GM23338 (cell line): Measurements from ENCODE around the gene PIM1. TPM values are rescaled to one million over a fixed set of nuclear protein-coding genes. Genes with fewer than 3 reads are reported as not detected.

Experiments used
- ATAC-seq: fragments of 200-7000 bp; cut with Tn5 transposase; 3 replicates; pipeline ENCODE4 v1.9.1; 2020
- DNase-seq: peaks from one replicate; pipeline ENCODE4 v3.0.0-alpha.2; 2015; ENCODE audit warnings: low spot score
- H2AFZ ChIP-seq: fragments of 200-600 bp; sonication (generic); 2 replicates; pipeline ENCODE4 v1.8.0; 2016; ENCODE audit warnings: antibody characterized with exemption, mild to moderate bottlenecking, moderate library complexity
- H3F3A ChIP-seq: fragments of 200-600 bp; sonication (generic); replicated peaks from 2 replicates; pipeline ENCODE4 v1.8.0; 2017; ENCODE audit warnings: antibody characterized with exemption, mixed run types, low read depth
- H3K27ac ChIP-seq: fragments of 200-600 bp; sonication (generic); 2 replicates; pipeline ENCODE4 v1.6.1; 2016; ENCODE audit warnings: low read depth
- H3K27me3 ChIP-seq: fragments of 200-600 bp; sonication (generic); 2 replicates; pipeline ENCODE4 v1.8.0; 2016; ENCODE audit warnings: mild to moderate bottlenecking, mixed run types, moderate library complexity; ENCODE audit not compliant: insufficient read depth
- H3K36me3 ChIP-seq: fragments of 200-600 bp; sonication (generic); 2 replicates; pipeline ENCODE4 v1.8.0; 2016; ENCODE audit warnings: mild to moderate bottlenecking; ENCODE audit not compliant: insufficient read depth
- H3K4me1 ChIP-seq: fragments of 200-600 bp; sonication (generic); 2 replicates; pipeline ENCODE4 v1.8.0; 2016; ENCODE audit warnings: mild to moderate bottlenecking, moderate library complexity; ENCODE audit not compliant: insufficient read depth
- H3K4me2 ChIP-seq: fragments of 200-600 bp; sonication (generic); 2 replicates; pipeline ENCODE4 v1.7.1; 2017; ENCODE audit warnings: mixed run types
- H3K4me3 ChIP-seq: fragments of 200-600 bp; sonication (generic); 2 replicates; pipeline ENCODE4 v1.6.1; 2016; ENCODE audit warnings: mixed run types
- H3K79me2 ChIP-seq: fragments of 200-600 bp; sonication (generic); replicated peaks from 2 replicates; pipeline ENCODE4 v1.8.0; 2017; ENCODE audit warnings: mild to moderate bottlenecking; ENCODE audit not compliant: insufficient read depth
- H3K9me2 ChIP-seq: fragments of 200-600 bp; sonication (generic); 2 replicates; pipeline ENCODE4 v1.8.0; 2017; ENCODE audit not compliant: insufficient read depth
- H4K20me1 ChIP-seq: fragments of 200-600 bp; sonication (generic); replicated peaks from 2 replicates; pipeline ENCODE4 v1.8.0; 2017; ENCODE audit warnings: mild to moderate bottlenecking; ENCODE audit not compliant: insufficient read depth
- H3K27ac Mint-ChIP-seq: 2 replicates; pipeline ENCODE4 v1.8.0; 2020; ENCODE audit warnings: inconsistent platforms, mild to moderate bottlenecking, moderate library complexity, mixed read lengths
- H3K27me3 Mint-ChIP-seq: 3 replicates; pipeline ENCODE4 v1.8.0; 2022; ENCODE audit warnings: low read depth, mild to moderate bottlenecking, moderate library complexity, mixed read lengths, inconsistent platforms; ENCODE audit not compliant: insufficient read depth, poor library complexity
- H3K36me3 Mint-ChIP-seq: 3 replicates; pipeline ENCODE4 v1.8.0; 2021; ENCODE audit warnings: low read depth, mild to moderate bottlenecking, inconsistent platforms, moderate library complexity, mixed read lengths
- H3K4me1 Mint-ChIP-seq: 3 replicates; pipeline ENCODE4 v1.8.0; 2020; ENCODE audit warnings: mild to moderate bottlenecking, inconsistent platforms, mixed read lengths
- H3K4me3 Mint-ChIP-seq: 3 replicates; pipeline ENCODE4 v1.8.0; 2021; ENCODE audit warnings: moderate library complexity, mild to moderate bottlenecking, inconsistent platforms, mixed read lengths
- H3K9me3 Mint-ChIP-seq: 3 replicates; pipeline ENCODE4 v1.8.0; 2020; ENCODE audit warnings: moderate library complexity, mild to moderate bottlenecking, inconsistent platforms, mixed read lengths
- CREB1 ChIP-seq: fragments of 250-450 bp; sonication (Bioruptor Pico); IDR thresholded peaks from 2 replicates; pipeline ENCODE4 v1.5.0; 2020; ENCODE audit warnings: low read depth, mild to moderate bottlenecking, moderate library complexity
- CTCF ChIP-seq, 2 experiments: fragments of 200-600 bp in 1 of 2; sonication (generic) in 1 of 2; conservative IDR thresholded peaks; 2 replicates each; pipeline versions ENCODE4 v1.5.1 to v1.6.1; 2016 to 2017; ENCODE audit warnings: antibody characterized with exemption in 2 of 2, low read depth in 2 of 2, mild to moderate bottlenecking in 2 of 2, moderate library complexity in 1 of 2
- ETS1 ChIP-seq: IDR thresholded peaks from 2 replicates; pipeline ENCODE4 v1.6.1; 2016; ENCODE audit warnings: antibody characterized with exemption
- EZH2 ChIP-seq: fragments of 200-600 bp; sonication (generic); IDR thresholded peaks from one replicate; pipeline ENCODE4 v1.8.0; 2017; ENCODE audit warnings: antibody characterized with exemption, mild to moderate bottlenecking, low read depth; ENCODE audit not compliant: unreplicated experiment
- EZH2phosphoT487 ChIP-seq: fragments of 200-600 bp; sonication (generic); IDR thresholded peaks from one replicate; pipeline ENCODE4 v1.8.1; 2018; ENCODE audit warnings: antibody characterized with exemption; ENCODE audit not compliant: unreplicated experiment
- JUNB ChIP-seq: IDR thresholded peaks from one replicate; pipeline ENCODE4 v1.6.1; 2016; ENCODE audit warnings: antibody characterized with exemption; ENCODE audit not compliant: unreplicated experiment
- NANOG ChIP-seq: IDR thresholded peaks from 2 replicates; pipeline ENCODE4 v1.6.1; 2016; ENCODE audit warnings: antibody characterized with exemption, borderline replicate concordance
- POLR2AphosphoS5 ChIP-seq: IDR thresholded peaks from 2 replicates; pipeline ENCODE4 v1.6.1; 2016; ENCODE audit warnings: antibody characterized with exemption, low read depth
- STAT1 ChIP-seq: IDR thresholded peaks from one replicate; pipeline ENCODE4 v1.6.1; 2016; ENCODE audit warnings: antibody characterized with exemption; ENCODE audit not compliant: unreplicated experiment
- ZNF114 ChIP-seq: fragments of 250-450 bp; sonication (Bioruptor Pico); IDR thresholded peaks from 2 replicates; pipeline ENCODE4 v1.5.0; 2020; ENCODE audit warnings: mild to moderate bottlenecking, moderate library complexity
- ZNF331 ChIP-seq: fragments of 250-450 bp; sonication (Bioruptor Pico); IDR thresholded peaks from 2 replicates; pipeline ENCODE4 v1.5.0; 2020; ENCODE audit warnings: low read depth, mild to moderate bottlenecking, moderate library complexity
- polyA plus RNA-seq: library from polyadenylated mRNA; unstranded; fragments of >200 nt; fragmentation: Nextera tagmentation; extraction: Ambion mirVana; gene quantifications from 2 replicates; pipeline ENCODE4 v1.2.1, GENCODE V29; 2016
- total RNA-seq: library from RNA; depleted of rRNA; stranded (reverse); fragments of >200 nt; shearing (Covaris generic); gene quantifications from 2 replicates; pipeline ENCODE4 v1.2.3, GENCODE V29; 2014
- TF ChIP-seq, protein P1 (sequence below): IDR thresholded peaks from one replicate; pipeline ENCODE4 v1.6.1; 2018; ENCODE audit warnings: antibody characterized with exemption; ENCODE audit not compliant: unreplicated experiment

PIM1 gene
- total and polyA plus RNA-seq, 2 experiments from 2014 or later = 46.0 to 74.2 TPM

GRCh38 chr6:37204014-37204751 is 34.2 kb downstream of the PIM1 start:
- no peaks in the 10 kb centered on the region for H3K4me1 ChIP-seq
- Mint-ChIP-seq H3K27ac (no peak overlapping the region), H3K4me1 (peaks cover 3% of the 10 kb centered on the region), H3K36me3 (no peaks in the 10 kb centered on the region), H3K4me3 (no peak overlapping the region), H3K9me3 (no peaks in the 10 kb centered on the region), H3K27me3 (peaks cover 3% of the 10 kb centered on the region)
- TF ChIP-seq ZNF331 (CRISPR knock-in tag) (no peak), CTCF (conservative IDR thresholded peaks at IDR 0.05; ENCODE audit: low read depth in 2 of 2) (no peak), ETS1 (no peak), CREB1 (CRISPR knock-in tag) (no peak), STAT1 (no peak), JUNB (no peak), ZNF114 (no peak), EZH2 (no peak), EZH2phosphoT487 (no peak), NANOG (no peak), POLR2AphosphoS5 (no peak)
- TF ChIP-seq, protein P1, sequence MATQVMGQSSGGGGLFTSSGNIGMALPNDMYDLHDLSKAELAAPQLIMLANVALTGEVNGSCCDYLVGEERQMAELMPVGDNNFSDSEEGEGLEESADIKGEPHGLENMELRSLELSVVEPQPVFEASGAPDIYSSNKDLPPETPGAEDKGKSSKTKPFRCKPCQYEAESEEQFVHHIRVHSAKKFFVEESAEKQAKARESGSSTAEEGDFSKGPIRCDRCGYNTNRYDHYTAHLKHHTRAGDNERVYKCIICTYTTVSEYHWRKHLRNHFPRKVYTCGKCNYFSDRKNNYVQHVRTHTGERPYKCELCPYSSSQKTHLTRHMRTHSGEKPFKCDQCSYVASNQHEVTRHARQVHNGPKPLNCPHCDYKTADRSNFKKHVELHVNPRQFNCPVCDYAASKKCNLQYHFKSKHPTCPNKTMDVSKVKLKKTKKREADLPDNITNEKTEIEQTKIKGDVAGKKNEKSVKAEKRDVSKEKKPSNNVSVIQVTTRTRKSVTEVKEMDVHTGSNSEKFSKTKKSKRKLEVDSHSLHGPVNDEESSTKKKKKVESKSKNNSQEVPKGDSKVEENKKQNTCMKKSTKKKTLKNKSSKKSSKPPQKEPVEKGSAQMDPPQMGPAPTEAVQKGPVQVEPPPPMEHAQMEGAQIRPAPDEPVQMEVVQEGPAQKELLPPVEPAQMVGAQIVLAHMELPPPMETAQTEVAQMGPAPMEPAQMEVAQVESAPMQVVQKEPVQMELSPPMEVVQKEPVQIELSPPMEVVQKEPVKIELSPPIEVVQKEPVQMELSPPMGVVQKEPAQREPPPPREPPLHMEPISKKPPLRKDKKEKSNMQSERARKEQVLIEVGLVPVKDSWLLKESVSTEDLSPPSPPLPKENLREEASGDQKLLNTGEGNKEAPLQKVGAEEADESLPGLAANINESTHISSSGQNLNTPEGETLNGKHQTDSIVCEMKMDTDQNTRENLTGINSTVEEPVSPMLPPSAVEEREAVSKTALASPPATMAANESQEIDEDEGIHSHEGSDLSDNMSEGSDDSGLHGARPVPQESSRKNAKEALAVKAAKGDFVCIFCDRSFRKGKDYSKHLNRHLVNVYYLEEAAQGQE = no peak
- H3K27me3 ChIP-seq = no peaks in the 10 kb centered on the region
- H3K9me2 ChIP-seq = no peaks in the 10 kb centered on the region
- no peak overlapping the region for H3K4me3 ChIP-seq
- no peaks in the 10 kb centered on the region for H4K20me1 ChIP-seq
- H3K36me3 ChIP-seq = no peaks in the 10 kb centered on the region
- H3K79me2 ChIP-seq = no peaks in the 10 kb centered on the region
- no peaks in the 10 kb centered on the region; the same call in 1 of the 2 replicates for H3F3A ChIP-seq
- ATAC-seq (no peak), DNase-seq (no peak)
- no peak overlapping the region for H3K27ac ChIP-seq
- H3K4me2 ChIP-seq = no peak overlapping the region
- H2AFZ ChIP-seq = no peak overlapping the region
